Stimulated activated CD4-positive, alpha-beta T cell treated with anti-CD3 and anti-CD28 coated beads, TNF-alpha, amount 100 ng/mL, for 1 hour (primary cell): ENCODE data around the gene ETS2.
A peak's percentile ranks its signal among the peaks of the same experiment; 100 is the strongest.

Experiments
- DNase-seq, 3 donors: peaks; one replicate each; pipeline ENCODE4 v3.0.0-alpha.2; 2020; ENCODE audit warnings: low read depth in 3 of 3, low spot score in 1 of 3

The ETS2 gene

GRCh38 chr21:38800924-38801744 lies 4.6 kb upstream of the ETS2 start:
- DNase-seq, result no peak

GRCh38 chr21:38802050-38803026 lies 3.4 kb upstream of the ETS2 start:
- DNase-seq, result no peak

- DNase-seq, result no peak
Observed at GRCh38 chr21:38803075-38803660, 2.6 kb upstream of the ETS2 start.

- no peak for DNase-seq
Observed at GRCh38 chr21:38804030-38804788, 1.5 kb upstream of the ETS2 start.

- DNase-seq, result peak in 1 of 3 donors; percentile 22
Observed at GRCh38 chr21:38804789-38805327, 871 bp upstream of the ETS2 start.

- peak in 1 of 3 donors; percentile 24 for DNase-seq
Observed at GRCh38 chr21:38806153-38806941, 618 bp downstream of the ETS2 start.

GRCh38 chr21:38806942-38807284 lies 1.2 kb downstream of the ETS2 start:
- no peak for DNase-seq

- DNase-seq, result no peak
Observed at GRCh38 chr21:38807441-38807871, 1.7 kb downstream of the ETS2 start.

- DNase-seq, result no peak
Observed at GRCh38 chr21:38807986-38808385, 2.3 kb downstream of the ETS2 start.

GRCh38 chr21:38809198-38809878 lies 3.6 kb downstream of the ETS2 start:
- DNase-seq, result no peak

GRCh38 chr21:38810034-38810825 lies 4.5 kb downstream of the ETS2 start:
- DNase-seq, result no peak

GRCh38 chr21:38810826-38811164 lies 5.1 kb downstream of the ETS2 start:
- no peak for DNase-seq

- DNase-seq, result no peak
Observed at GRCh38 chr21:38811257-38811656, 5.5 kb downstream of the ETS2 start.

GRCh38 chr21:38813143-38813542 lies 7.4 kb downstream of the ETS2 start:
- no peak for DNase-seq

- no peak for DNase-seq
Observed at GRCh38 chr21:38813547-38813946, 7.8 kb downstream of the ETS2 start.

- DNase-seq, result no peak
Observed at GRCh38 chr21:38814126-38815059, 8.7 kb downstream of the ETS2 start.

- DNase-seq, result no peak
Observed at GRCh38 chr21:38815060-38815405, 9.3 kb downstream of the ETS2 start.
